K562 (cell line): ENCODE results near the gene ZSWIM3. TPM values are rescaled to one million over a fixed set of nuclear protein-coding genes. Genes with fewer than 3 reads are reported as not detected.
A peak's percentile ranks its signal among the peaks of the same experiment; 100 is the strongest.

ENCODE experiments used
- CHCHD3 ChIP-seq: fragments of 250-450 bp; sonication (Bioruptor Pico); IDR thresholded peaks from 2 replicates; pipeline ENCODE4 v2.1.2; 2022; ENCODE audit warnings: mild to moderate bottlenecking
- E2F5 ChIP-seq: sonication (generic); formaldehyde crosslinking; IDR thresholded peaks from 2 replicates; pipeline ENCODE4 v1.8.0; 2022; ENCODE audit warnings: mild to moderate bottlenecking, missing genetic modification reagents
- EHMT2 ChIP-seq: fragments of 450-650 bp; IDR thresholded peaks from 2 replicates; pipeline ENCODE4 v1.6.1; 2018; ENCODE audit warnings: antibody characterized with exemption
- FOS ChIP-seq: IDR thresholded peaks from 3 replicates; pipeline ENCODE4 v1.6.1; 2011; ENCODE audit not compliant: insufficient read length; ENCODE audit errors: extremely low read depth
- FOXJ2 ChIP-seq: fragments of 200-800 bp; sonication (Bioruptor generic); IDR thresholded peaks from 2 replicates; pipeline ENCODE4 v1.6.1; 2016; ENCODE audit warnings: missing genetic modification characterization, missing compliant biosample characterization
- GATAD2B ChIP-seq: fragments of 450-650 bp; IDR thresholded peaks from 2 replicates; pipeline ENCODE4 v1.6.1; 2017; ENCODE audit warnings: mild to moderate bottlenecking, borderline replicate concordance
- KAT2B ChIP-seq: IDR thresholded peaks from one replicate; pipeline ENCODE4 v1.6.1; 2012; ENCODE audit warnings: low read depth, mild to moderate bottlenecking, control low read depth, inconsistent platforms, low read length, moderate library complexity
- KAT8 ChIP-seq: fragments of 450-650 bp; IDR thresholded peaks from 2 replicates; pipeline ENCODE4 v1.6.1; 2016; ENCODE audit warnings: low read depth, mild to moderate bottlenecking
- MAZ ChIP-seq, 2 experiments: fragments of 450-650 bp in 1 of 2; sonication (generic) in 1 of 2; formaldehyde crosslinking; IDR thresholded peaks in 1 of 2; conservative IDR thresholded peaks in 1 of 2; 2 replicates each; pipeline versions ENCODE4 v1.4.0 to v1.5.0; 2020; ENCODE audit warnings: mild to moderate bottlenecking in 1 of 2, missing genetic modification reagents in 1 of 2
- MCM7 ChIP-seq, 2 experiments: fragments of 450-650 bp; IDR thresholded peaks; 2 replicates each; pipeline ENCODE4 v1.6.1; 2016 to 2018
- NFE2 ChIP-seq: IDR thresholded peaks from 2 replicates; pipeline ENCODE4 v1.6.1; 2014; ENCODE audit warnings: antibody characterized with exemption, low read depth
- RBM25 ChIP-seq: fragments of 200-400 bp; formaldehyde crosslinking; IDR thresholded peaks from 2 replicates; pipeline ENCODE4 v1.6.1; 2018; ENCODE audit warnings: low read length, low read depth, moderate library complexity; ENCODE audit not compliant: severe bottlenecking
- RBM34 ChIP-seq: fragments of 200-400 bp; formaldehyde crosslinking; IDR thresholded peaks from 2 replicates; pipeline ENCODE4 v1.6.1; 2018; ENCODE audit warnings: low read length, borderline replicate concordance; ENCODE audit not compliant: insufficient read depth
- TAF9B ChIP-seq: fragments of 450-650 bp; IDR thresholded peaks from 2 replicates; pipeline ENCODE4 v1.6.1; 2018; ENCODE audit warnings: mild to moderate bottlenecking; ENCODE audit not compliant: partially characterized antibody
- TEAD2 ChIP-seq: fragments of 450-650 bp; IDR thresholded peaks from 2 replicates; pipeline ENCODE4 v1.6.1; 2016; ENCODE audit warnings: missing genetic modification characterization, control low read depth, missing compliant biosample characterization
- ZNF311 ChIP-seq: fragments of 250-450 bp; sonication (Bioruptor Pico); IDR thresholded peaks from 2 replicates; pipeline ENCODE4 v1.4.0; 2020; ENCODE audit warnings: mild to moderate bottlenecking, moderate library complexity
- ZNF318 ChIP-seq, 2 experiments: fragments of 450-650 bp; IDR thresholded peaks; 2 replicates each; pipeline ENCODE4 v1.6.1; 2016; ENCODE audit warnings: mild to moderate bottlenecking in 2 of 2, borderline replicate concordance in 1 of 2, low read depth in 1 of 2, moderate library complexity in 1 of 2
- polyA plus RNA-seq, 8 experiments: library from polyadenylated mRNA; depleted of rRNA in 4 of 8; stranded (reverse) in 5 of 8; unstranded in 3 of 8; fragments of >200 nt; fragmentation: Nextera tagmentation in 2 of 8; fragmentation: Illumina TruSeq in 1 of 8; extraction: Ambion mirVana in 2 of 8; extraction: Trizol in 1 of 8; gene quantifications; 2 replicates each; pipeline versions ENCODE4 v1.2.1 to v1.2.3, GENCODE V29; 2011 to 2014; ENCODE audit warnings: inconsistent platforms in 1 of 8, missing spikeins in 1 of 8
- total RNA-seq, 7 experiments: library from RNA; depleted of rRNA in 6 of 7; stranded (reverse); fragments of >200 nt in 6 of 7; fragmentation: Illumina TruSeq in 2 of 7; extraction: Trizol in 2 of 7; gene quantifications; 2 replicates each; pipeline versions ENCODE4 v1.2.1 to v1.2.3, GENCODE V29; 2011 to 2021; ENCODE audit warnings: low replicate concordance in 1 of 7

ZSWIM3 gene
- total and polyA plus RNA-seq, 9 of the 15 experiments (the other 6 are each of a cell fraction or from before 2014, with no cell fraction given) = 1.7 to 4.3 (median 2.9) TPM

- TF ChIP-seq TAF9B (peak; percentile 79), KAT2B (no peak), ZNF318 (IDR thresholded peaks at IDR 0.05; ENCODE audit: borderline replicate concordance in 1 of 2, low read depth in 1 of 2) (no peak), GATAD2B (no peak), E2F5 (CRISPR knock-in tag) (no peak), EHMT2 (no peak), RBM25 (no peak), NFE2 (no peak), MCM7 (IDR thresholded peaks at IDR 0.05) (no peak), TEAD2 (tag) (no peak), MAZ (CRISPR knock-in tag; conservative IDR thresholded peaks at IDR 0.05 in 1 of 2, IDR thresholded peaks at IDR 0.05 in 1 of 2) (peak; percentile 75 to 91), FOXJ2 (tag) (peak; percentile 52; the same call in 1 of the 2 replicates), CHCHD3 (CRISPR knock-in tag) (no peak), RBM34 (no peak), ZNF311 (no peak), FOS (peak; percentile 79), KAT8 (peak; percentile 77; the same call in 1 of the 2 replicates)
Observed at GRCh38 chr20:45890985-45891983, 33.9 kb downstream of the ZSWIM3 start, which contains the start of the genes CTSA and NEURL2 (continued).
